Measurements from ENCODE around the gene SPATA32. TPM values are rescaled to one million over a fixed set of nuclear protein-coding genes. Genes with fewer than 3 reads are reported as not detected.
"Not testable (repeated sequence)": the region's sequence is repeated elsewhere in the genome, so short reads cannot be mapped to it uniquely, and the experiment has no call there.

The SPATA32 gene
- total RNA-seq, 1 donor from 2014 or later: not detected

- peak overlapping the region; percentile 55 for H3K27ac Mint-ChIP-seq
- no peak overlapping the region for H3K4me3 Mint-ChIP-seq
- H3K27me3 Mint-ChIP-seq (ENCODE audit: low read depth): no peaks in the 10 kb centered on the region
- no peaks in the 10 kb centered on the region for H3K9me3 Mint-ChIP-seq
- H3K4me1 Mint-ChIP-seq: peaks cover 25% of the 10 kb centered on the region
- DNase-seq (ENCODE audit: low spot score in 2 of 2, unreplicated experiment in 2 of 2): no peak
- no peak for TF ChIP-seq CTCF (IDR thresholded peaks at IDR 0.05; ENCODE audit: unreplicated experiment)
- peaks cover 6% of the 10 kb centered on the region for H3K36me3 Mint-ChIP-seq
Observed at GRCh38 chr17:45302649-45303173, 40.8 kb upstream of the SPATA32 start.

GRCh38 chr17:45302220-45302619 is 40.3 kb upstream of the SPATA32 start:
- H3K36me3 Mint-ChIP-seq; H3K9me3 Mint-ChIP-seq; DNase-seq (ENCODE audit: low spot score in 2 of 2, unreplicated experiment in 2 of 2); H3K27ac Mint-ChIP-seq; H3K4me3 Mint-ChIP-seq; H3K27me3 Mint-ChIP-seq (ENCODE audit: low read depth): not testable (repeated sequence)
- peaks cover 21% of the 10 kb centered on the region for H3K4me1 Mint-ChIP-seq

GRCh38 chr17:45301674-45302073 is 39.8 kb upstream of the SPATA32 start:
- H3K4me3 Mint-ChIP-seq: no peak overlapping the region
- peaks cover 6% of the 10 kb centered on the region for H3K36me3 Mint-ChIP-seq
- no peaks in the 10 kb centered on the region for H3K9me3 Mint-ChIP-seq

GRCh38 chr17:45300060-45300751 is 38.3 kb upstream of the SPATA32 start:
- DNase-seq (ENCODE audit: low spot score in 2 of 2, unreplicated experiment in 2 of 2): no peak
- H3K27me3 Mint-ChIP-seq (ENCODE audit: low read depth): no peaks in the 10 kb centered on the region
- no peaks in the 10 kb centered on the region for H3K9me3 Mint-ChIP-seq
- H3K27ac Mint-ChIP-seq: peak overlapping the region; percentile 30
- peaks cover 6% of the 10 kb centered on the region for H3K36me3 Mint-ChIP-seq
- peaks cover 27% of the 10 kb centered on the region for H3K4me1 Mint-ChIP-seq
- no peak for TF ChIP-seq CTCF (IDR thresholded peaks at IDR 0.05; ENCODE audit: unreplicated experiment)
- no peak overlapping the region for H3K4me3 Mint-ChIP-seq

More at GRCh38 chr17:45301674-45302073, 39.8 kb upstream of the SPATA32 start:
- TF ChIP-seq CTCF (IDR thresholded peaks at IDR 0.05; ENCODE audit: unreplicated experiment): no peak
- DNase-seq (ENCODE audit: low spot score in 2 of 2, unreplicated experiment in 2 of 2): no peak
- Mint-ChIP-seq H3K27me3 (ENCODE audit: low read depth) (no peaks in the 10 kb centered on the region), H3K27ac (no peak overlapping the region), H3K4me1 (peaks cover 24% of the 10 kb centered on the region)

GRCh38 chr17:45299361-45299760 is 37.5 kb upstream of the SPATA32 start:
- Mint-ChIP-seq H3K4me3 (no peak overlapping the region), H3K27ac (peak overlapping the region; percentile 84), H3K4me1 (peaks cover 34% of the 10 kb centered on the region), H3K36me3 (peaks cover 1% of the 10 kb centered on the region), H3K27me3 (ENCODE audit: low read depth) (no peaks in the 10 kb centered on the region), H3K9me3 (no peaks in the 10 kb centered on the region)
- no peak for TF ChIP-seq CTCF (IDR thresholded peaks at IDR 0.05; ENCODE audit: unreplicated experiment)
- DNase-seq (ENCODE audit: low spot score in 2 of 2, unreplicated experiment in 2 of 2): no peak

GRCh38 chr17:45298546-45299285 is 36.8 kb upstream of the SPATA32 start:
- no peaks in the 10 kb centered on the region for H3K36me3 Mint-ChIP-seq
- peaks cover 41% of the 10 kb centered on the region for H3K4me1 Mint-ChIP-seq
- no peak overlapping the region for H3K4me3 Mint-ChIP-seq
- TF ChIP-seq CTCF (IDR thresholded peaks at IDR 0.05; ENCODE audit: unreplicated experiment): no peak
- DNase-seq (ENCODE audit: low spot score in 2 of 2, unreplicated experiment in 2 of 2): no peak
- no peaks in the 10 kb centered on the region for H3K9me3 Mint-ChIP-seq
- H3K27me3 Mint-ChIP-seq (ENCODE audit: low read depth): no peaks in the 10 kb centered on the region
- H3K27ac Mint-ChIP-seq: peak overlapping the region; percentile 84

Measured in mesothelial cell of epicardium (in vitro differentiated cells).